Skeletal muscle cell (primary cell): ENCODE results near the gene CLEC16A.

ENCODE experiments used
- DNase-seq: peaks from one replicate; pipeline ENCODE4 v3.0.0-alpha.2; 2010; ENCODE audit warnings: low read depth
- H3K4me3 ChIP-seq: 2 replicates; pipeline ENCODE4 v1.5.1; 2011; ENCODE audit warnings: low read depth, mild to moderate bottlenecking, control low read depth, low read length, moderate library complexity

Gene CLEC16A

DNA sequence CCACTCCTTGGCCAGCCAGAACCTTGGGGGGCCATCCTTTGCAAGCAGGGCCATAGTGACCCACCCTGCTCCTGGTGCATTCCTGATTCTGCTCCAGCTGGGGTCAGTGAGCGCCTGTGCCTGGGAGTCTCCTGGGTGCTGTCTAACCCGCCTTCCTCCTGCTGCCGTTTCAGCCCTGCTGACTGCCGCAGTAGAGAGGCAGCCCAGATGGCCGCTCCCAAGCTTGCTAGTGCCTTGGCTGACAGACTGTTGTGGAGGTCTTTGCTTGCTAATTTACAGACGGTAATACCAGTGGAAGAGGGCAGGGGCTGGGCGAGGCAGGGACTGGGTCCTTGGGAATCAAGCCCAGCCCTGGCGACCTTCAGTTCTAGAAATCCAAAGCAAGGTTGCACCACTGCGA lies 212.0 kb downstream of the CLEC16A start:
- DNase-seq: no peak
- no peak overlapping the region for H3K4me3 ChIP-seq

- no peak for DNase-seq
- H3K4me3 ChIP-seq: no peak overlapping the region
Measured at GRCh38 chr16:11157143-11157542, 212.8 kb downstream of the CLEC16A start.

DNA sequence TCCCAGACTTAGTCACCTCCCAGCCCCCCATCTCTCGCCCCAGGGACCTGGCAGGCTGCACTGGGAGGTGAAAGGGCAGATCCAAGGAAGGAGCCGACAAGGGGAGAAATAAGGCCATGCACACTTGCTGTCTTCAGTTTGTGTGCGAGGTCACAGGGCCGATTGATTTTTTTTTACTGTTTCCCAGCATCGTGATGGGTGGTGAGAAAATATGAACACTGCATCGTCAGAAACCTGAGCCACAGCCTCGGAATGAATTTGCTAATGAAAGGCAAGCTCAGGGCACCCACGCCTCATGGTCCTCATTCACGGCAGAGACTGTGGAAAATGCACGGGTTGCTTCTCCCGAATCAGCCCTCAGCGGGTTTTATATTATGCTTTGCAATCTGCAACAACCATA lies 213.7 kb downstream of the CLEC16A start:
- no peak for DNase-seq
- no peak overlapping the region for H3K4me3 ChIP-seq

- H3K4me3 ChIP-seq: no peak overlapping the region
- no peak for DNase-seq
Measured at GRCh38 chr16:11159282-11159681, 214.9 kb downstream of the CLEC16A start.

- DNase-seq: no peak
- no peak overlapping the region for H3K4me3 ChIP-seq
Measured at GRCh38 chr16:11160676-11161115, 216.3 kb downstream of the CLEC16A start.

GRCh38 chr16:11161439-11161838 lies 217.1 kb downstream of the CLEC16A start:
- no peak overlapping the region for H3K4me3 ChIP-seq
- no peak for DNase-seq

DNA sequence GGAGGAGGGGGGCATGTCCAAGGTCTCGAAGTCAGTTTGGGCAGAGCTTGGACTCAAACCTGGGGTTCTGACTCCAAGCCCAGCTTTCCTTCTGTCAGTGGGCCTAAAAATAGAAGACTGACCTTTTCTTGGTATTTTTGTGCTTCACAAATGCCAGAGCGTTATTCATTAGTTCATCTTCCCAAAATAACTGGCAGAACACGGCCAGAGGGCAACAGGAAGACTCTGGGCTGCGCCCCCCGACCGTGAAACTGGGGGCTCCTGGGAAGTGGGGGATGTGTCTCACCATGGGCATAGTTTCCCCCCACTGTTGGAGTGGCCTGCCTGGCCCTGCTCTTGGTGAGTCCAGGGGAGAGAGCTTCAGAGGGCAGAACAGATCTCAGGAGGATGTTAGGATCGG lies 217.6 kb downstream of the CLEC16A start:
- DNase-seq: no peak
- H3K4me3 ChIP-seq: no peak overlapping the region

- H3K4me3 ChIP-seq: no peak overlapping the region
- no peak for DNase-seq
Measured at GRCh38 chr16:11162586-11163268, 218.4 kb downstream of the CLEC16A start.

DNA sequence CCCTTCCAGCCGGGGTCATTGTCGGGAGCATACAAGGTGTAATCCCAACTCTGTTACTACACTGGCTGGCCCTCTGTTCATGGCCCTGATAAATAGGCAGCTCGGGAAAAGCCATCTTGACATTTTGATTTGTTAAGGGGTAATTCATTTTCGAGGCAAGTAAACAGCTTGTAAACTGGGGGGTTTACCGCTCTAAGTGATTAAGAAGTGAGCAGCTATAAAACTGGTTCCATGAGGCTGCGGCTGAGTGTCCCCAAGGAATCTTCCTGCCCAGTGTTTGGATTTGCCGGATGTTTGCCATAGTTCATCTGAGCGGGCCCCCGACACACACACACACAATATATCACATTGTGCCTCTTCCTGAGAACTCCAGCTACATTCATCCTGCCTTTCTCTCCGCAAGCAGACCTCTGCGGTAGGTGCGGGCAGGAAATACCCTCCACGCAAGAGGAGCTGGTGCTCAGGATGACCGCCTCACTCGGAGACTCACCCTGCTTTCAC lies 219.4 kb downstream of the CLEC16A start:
- H3K4me3 ChIP-seq: no peak overlapping the region
- no peak for DNase-seq

DNA sequence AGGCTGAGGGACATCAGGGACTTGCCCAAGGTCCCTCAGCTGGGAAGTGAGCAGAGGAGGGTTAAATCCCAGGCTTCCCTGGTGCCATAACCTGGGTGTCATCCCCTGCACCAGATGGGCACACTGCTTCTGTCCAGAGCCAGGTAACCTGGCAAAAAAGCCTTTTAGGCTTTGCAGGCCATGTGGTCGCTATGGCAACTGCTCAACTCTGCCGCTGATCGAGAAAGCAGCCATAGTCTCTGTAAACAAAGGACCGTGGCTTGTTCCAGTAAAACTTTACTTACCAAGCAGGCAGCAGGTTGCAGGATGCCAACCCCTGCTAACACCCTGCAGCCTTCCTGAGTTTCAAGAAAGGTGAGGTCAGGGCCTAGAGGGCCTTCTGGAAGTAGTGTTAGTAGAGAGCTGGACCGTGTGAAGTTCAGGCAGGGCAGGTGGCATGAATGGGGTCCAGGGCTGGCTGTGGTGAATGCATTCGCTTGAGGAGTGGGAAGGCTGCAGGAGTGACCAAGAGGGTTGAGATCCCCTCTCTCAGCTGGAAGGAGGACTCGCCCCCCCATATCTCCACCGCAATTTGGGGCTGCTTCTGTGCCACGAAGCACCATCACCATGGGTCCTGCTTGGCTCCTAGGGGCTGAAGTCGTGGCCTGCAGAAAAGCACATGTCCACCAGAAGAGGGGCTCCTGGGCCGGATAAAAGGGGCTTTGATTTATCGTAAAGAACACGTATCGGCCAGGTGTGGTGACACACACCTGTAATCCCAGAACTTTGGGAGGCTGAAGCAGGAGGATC lies 220.3 kb downstream of the CLEC16A start:
- no peak for DNase-seq
- no peak overlapping the region for H3K4me3 ChIP-seq

GRCh38 chr16:11165349-11165748 lies 221.0 kb downstream of the CLEC16A start:
- no peak for DNase-seq
- no peak overlapping the region for H3K4me3 ChIP-seq

- DNase-seq: no peak
- H3K4me3 ChIP-seq: no peak overlapping the region
Measured at GRCh38 chr16:11165894-11166665, 221.7 kb downstream of the CLEC16A start.

- H3K4me3 ChIP-seq: no peak overlapping the region
- no peak for DNase-seq
Measured at GRCh38 chr16:11167581-11167980, 223.2 kb downstream of the CLEC16A start.

- no peak overlapping the region for H3K4me3 ChIP-seq
- peak; percentile 7 for DNase-seq
Measured at GRCh38 chr16:11168386-11169051, 224.2 kb downstream of the CLEC16A start.

DNA sequence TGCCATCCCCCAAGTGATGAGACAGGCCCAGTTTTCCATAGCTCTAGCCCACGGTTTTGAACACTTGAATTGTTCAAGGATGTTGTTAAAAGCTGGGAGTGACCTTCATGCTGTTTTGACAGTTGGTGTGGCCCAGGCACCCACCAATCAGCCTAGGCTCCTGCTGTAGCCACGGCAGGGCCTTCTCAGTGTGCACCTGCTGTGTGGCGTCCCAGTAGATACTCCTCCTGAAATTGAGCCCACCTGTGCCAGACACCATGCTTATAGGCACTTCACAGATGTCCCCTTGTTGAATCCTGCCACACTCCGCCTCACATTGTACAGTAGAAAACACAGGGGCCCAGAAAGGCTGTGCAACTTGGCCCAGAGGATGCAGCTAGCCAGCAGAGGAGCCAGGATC lies 225.3 kb downstream of the CLEC16A start:
- no peak for DNase-seq
- no peak overlapping the region for H3K4me3 ChIP-seq

DNA sequence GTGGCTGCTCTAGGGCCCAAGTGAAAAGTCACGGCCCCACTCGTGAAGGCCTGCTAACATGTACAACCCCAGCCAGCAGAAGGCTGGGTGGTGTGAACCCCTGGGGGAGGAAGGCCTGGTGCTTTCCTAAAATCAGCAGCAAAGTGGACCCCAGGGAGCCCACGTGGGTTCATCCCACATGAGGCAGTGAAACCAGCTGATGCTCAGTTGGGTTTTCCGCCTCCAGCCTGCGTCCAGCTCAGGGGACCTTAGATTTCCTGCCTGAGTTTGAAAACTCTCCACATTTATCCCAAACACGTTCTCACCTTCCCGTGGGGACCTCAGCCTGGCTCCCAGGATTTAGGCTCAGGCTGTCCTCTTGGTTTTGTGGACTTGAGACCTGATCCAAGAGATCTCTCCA lies 225.8 kb downstream of the CLEC16A start:
- no peak for DNase-seq
- no peak overlapping the region for H3K4me3 ChIP-seq

GRCh38 chr16:11170696-11171447 lies 226.5 kb downstream of the CLEC16A start:
- H3K4me3 ChIP-seq: no peak overlapping the region
- DNase-seq: no peak

DNA sequence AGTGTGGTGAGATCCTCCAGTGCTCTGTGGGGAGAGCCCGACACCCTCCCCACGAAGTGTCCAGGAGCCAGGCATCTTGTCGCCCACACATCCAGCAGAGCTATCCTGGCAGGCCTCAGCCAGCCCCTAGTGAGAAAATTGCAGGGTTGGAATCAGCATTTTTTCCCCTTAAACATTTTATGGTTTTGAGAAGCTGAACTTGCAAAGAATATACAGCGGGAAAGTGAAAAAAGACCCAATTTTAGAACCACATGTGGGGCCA lies 227.0 kb downstream of the CLEC16A start:
- no peak for DNase-seq
- H3K4me3 ChIP-seq: no peak overlapping the region

DNA sequence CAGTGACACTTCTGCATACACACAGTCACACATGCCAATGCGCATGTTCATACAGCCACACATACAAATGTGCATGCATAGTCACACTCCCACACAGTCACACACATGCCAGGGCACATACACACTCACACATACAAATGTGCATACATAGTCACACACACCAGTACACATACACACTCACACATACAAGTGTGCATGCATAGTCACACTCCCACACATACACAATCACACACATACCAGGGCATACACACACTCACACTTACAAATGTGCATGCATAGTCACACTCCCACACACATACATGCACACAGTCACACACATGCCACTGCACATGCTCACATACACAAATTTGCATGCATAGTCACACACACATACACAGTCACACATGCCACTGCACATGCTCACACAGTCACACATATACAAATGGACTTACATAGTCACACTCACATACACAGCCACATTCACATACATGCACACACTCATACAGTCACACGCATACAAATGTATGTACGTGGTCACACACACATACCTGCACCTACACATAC lies 227.5 kb downstream of the CLEC16A start:
- H3K4me3 ChIP-seq: no peak overlapping the region
- DNase-seq: no peak
